GM12892 (cell line): ENCODE measurements around the gene CTDP1.

Experiments
- POLR2A ChIP-seq: IDR thresholded peaks from 2 replicates; pipeline ENCODE4 v1.6.1; 2011; ENCODE audit warnings: low read depth, low read length, control low read depth
- POLR2AphosphoS5 ChIP-seq: IDR thresholded peaks from 2 replicates; pipeline ENCODE4 v1.6.1; 2011; ENCODE audit warnings: low read depth, low read length, control low read depth

- TF ChIP-seq POLR2AphosphoS5 (no peak), POLR2A (no peak)
These were observed 17.2 kb upstream of the CTDP1 start for GRCh38 chr18:79662439-79662838.
